Occipital lobe (tissue), 2 donors: ENCODE data around the gene ZNF397. TPM values are rescaled to one million over a fixed set of nuclear protein-coding genes. Genes with fewer than 3 reads are reported as not detected.
A peak's percentile ranks its signal among the peaks of the same experiment; 100 is the strongest.
"Not testable (repeated sequence)": the region's sequence is repeated elsewhere in the genome, so short reads cannot be mapped to it uniquely, and the experiment has no call there.

Source experiments
- DNase-seq: peaks from one replicate; lab custom pipeline; 2025; lab: John Stamatoyannopoulos, UW
- total RNA-seq: library from RNA; depleted of rRNA; stranded (reverse); fragments of >200 nt; gene quantifications from one replicate; pipeline ENCODE4 v1.2.3, GENCODE V29; 2014

Gene ZNF397
- total RNA-seq, result 56.0 TPM

GRCh38 chr18:35240664-35241447 lies at the start of gene ZNF397:
Gene ZNF397 (plus strand): TSS chr18:35241034. CDS start chr18:35242471, 1,437 bp downstream.
- peak; percentile 93 for DNase-seq

- no peak for DNase-seq
Observed at GRCh38 chr18:35191698-35192025, 49.2 kb upstream of the ZNF397 start.

- DNase-seq, result no peak
Observed at GRCh38 chr18:35192415-35192814, 48.4 kb upstream of the ZNF397 start.

GRCh38 chr18:35193316-35193715 lies 47.5 kb upstream of the ZNF397 start:
- no peak for DNase-seq

GRCh38 chr18:35197296-35197695 lies 43.5 kb upstream of the ZNF397 start:
- no peak for DNase-seq

GRCh38 chr18:35201256-35201931 lies 39.4 kb upstream of the ZNF397 start:
- no peak for DNase-seq

GRCh38 chr18:35203067-35203466 lies 37.8 kb upstream of the ZNF397 start:
- DNase-seq, result no peak

GRCh38 chr18:35205199-35205712 lies 35.6 kb upstream of the ZNF397 start:
- DNase-seq, result no peak

- DNase-seq, result not testable (repeated sequence)
Observed at GRCh38 chr18:35205746-35206458, 34.9 kb upstream of the ZNF397 start.

GRCh38 chr18:35215026-35215425 lies 25.8 kb upstream of the ZNF397 start:
- no peak for DNase-seq

GRCh38 chr18:35216611-35217010 lies 24.2 kb upstream of the ZNF397 start:
- not testable (repeated sequence) for DNase-seq

- DNase-seq, result not testable (repeated sequence)
Observed at GRCh38 chr18:35219331-35219730, 21.5 kb upstream of the ZNF397 start.

GRCh38 chr18:35220424-35220823 lies 20.4 kb upstream of the ZNF397 start:
- DNase-seq, result no peak

- no peak for DNase-seq
Observed at GRCh38 chr18:35223797-35224196, 17.0 kb upstream of the ZNF397 start.

GRCh38 chr18:35227254-35227653 lies 13.6 kb upstream of the ZNF397 start:
- no peak for DNase-seq

- DNase-seq, result peak; percentile 31
Observed at GRCh38 chr18:35231052-35231451, 9.8 kb upstream of the ZNF397 start.

GRCh38 chr18:35236571-35237363 lies 4.1 kb upstream of the ZNF397 start:
- DNase-seq, result no peak

- no peak for DNase-seq
Observed at GRCh38 chr18:35239314-35239713, 1.5 kb upstream of the ZNF397 start.

GRCh38 chr18:35241448-35241804 lies 592 bp downstream of the ZNF397 start:
- DNase-seq, result no peak

GRCh38 chr18:35242426-35242825 lies 1.6 kb downstream of the ZNF397 start:
- no peak for DNase-seq

GRCh38 chr18:35244671-35245070 lies 3.8 kb downstream of the ZNF397 start:
- no peak for DNase-seq
